GM19023 (cell line): ENCODE measurements around the gene CCNY.

Experiments
- ATAC-seq: cut with Tn5 transposase; IDR thresholded peaks from one replicate; pipeline ENCODE4 v1.9.1; 2021; ENCODE audit warnings: mild to moderate bottlenecking, moderate library complexity; ENCODE audit not compliant: unreplicated experiment

CCNY gene

GRCh38 chr10:35379226-35380137 lies 43.2 kb downstream of the CCNY start:
- ATAC-seq: peak; percentile 79

GRCh38 chr10:35382096-35382495 lies 45.8 kb downstream of the CCNY start:
- no peak for ATAC-seq

- ATAC-seq: no peak
Measured at GRCh38 chr10:35384265-35384868, 48.1 kb downstream of the CCNY start.

GRCh38 chr10:35386594-35387174 lies 50.4 kb downstream of the CCNY start:
- ATAC-seq: no peak

GRCh38 chr10:35387768-35388167 lies 51.5 kb downstream of the CCNY start:
- ATAC-seq: peak; percentile 73

- ATAC-seq: peak; percentile 45
Measured at GRCh38 chr10:35388197-35388596, 51.9 kb downstream of the CCNY start.

GRCh38 chr10:35388682-35389081 lies 52.4 kb downstream of the CCNY start:
- no peak for ATAC-seq

- no peak for ATAC-seq
Measured at GRCh38 chr10:35390161-35390840, 54.0 kb downstream of the CCNY start.

- ATAC-seq: no peak
Measured at GRCh38 chr10:35390843-35391152, 54.5 kb downstream of the CCNY start.

GRCh38 chr10:35391153-35391953 lies 55.0 kb downstream of the CCNY start:
- no peak for ATAC-seq

- ATAC-seq: no peak
Measured at GRCh38 chr10:35391954-35392262, 55.6 kb downstream of the CCNY start.

- ATAC-seq: no peak
Measured at GRCh38 chr10:35392482-35393228, 56.3 kb downstream of the CCNY start.

GRCh38 chr10:35394411-35394851 lies 58.1 kb downstream of the CCNY start:
- no peak for ATAC-seq

- no peak for ATAC-seq
Measured at GRCh38 chr10:35394934-35395333, 58.6 kb downstream of the CCNY start.

- no peak for ATAC-seq
Measured at GRCh38 chr10:35396560-35397434, 60.5 kb downstream of the CCNY start.

- ATAC-seq: no peak
Measured at GRCh38 chr10:35397953-35398352, 61.6 kb downstream of the CCNY start.

- ATAC-seq: no peak
Measured at GRCh38 chr10:35398355-35398754, 62.0 kb downstream of the CCNY start.

- no peak for ATAC-seq
Measured at GRCh38 chr10:35398908-35399307, 62.6 kb downstream of the CCNY start.

GRCh38 chr10:35399414-35400009 lies 63.2 kb downstream of the CCNY start:
- ATAC-seq: no peak
